ENCODE results near the gene SERPINB10. TPM values are rescaled to one million over a fixed set of nuclear protein-coding genes. Genes with fewer than 3 reads are reported as not detected.

SERPINB10 gene
- total RNA-seq, 1 experiment from 2014 or later = not detected

GRCh38 chr18:63924551-63924950 lies 16.8 kb downstream of the SERPINB10 start (continued):
- TF ChIP-seq POLR2AphosphoS5 (IDR thresholded peaks at IDR 0.05; ENCODE audit: low read depth, low read length) (no peak), CEBPB (IDR thresholded peaks at IDR 0.05; ENCODE audit: low read depth) (no peak), REST (IDR thresholded peaks at IDR 0.05; ENCODE audit: low read depth) (no peak), YY1 (IDR thresholded peaks at IDR 0.05; ENCODE audit: extremely low read depth, insufficient replicate concordance, low read depth, low read length) (no peak), SIN3A (IDR thresholded peaks at IDR 0.05; ENCODE audit: low read depth) (no peak)

GRCh38 chr18:63928331-63928730 lies 20.6 kb downstream of the SERPINB10 start:
- BruUV-seq (replicated peaks) = no TSS peak
- no peaks in the 10 kb centered on the region for H3K79me2 ChIP-seq (ENCODE audit: insufficient read depth, low read length)
- no peaks in the 10 kb centered on the region for H3K27me3 ChIP-seq (ENCODE audit: insufficient read depth, low read length)
- H3K9me3 ChIP-seq (ENCODE audit: control insufficient read depth in 1 of 2, insufficient read depth in 1 of 2, low read depth in 1 of 2, low read length in 2 of 2) = no peaks in the 10 kb centered on the region
- no peak overlapping the region for H2AFZ ChIP-seq (ENCODE audit: low read depth, low read length, poor library complexity, severe bottlenecking)
- H3K36me3 ChIP-seq (ENCODE audit: control insufficient read depth in 1 of 2, insufficient read depth in 2 of 2, low read length in 2 of 2) = no peaks in the 10 kb centered on the region
- H3K9ac ChIP-seq (ENCODE audit: low read length) = no peak overlapping the region
- intact Hi-C loops (cut with micrococcal nuclease) = no loop called here
- ATAC-seq = no peak
- CTCF ChIA-PET = no interaction called here
- H4K20me1 ChIP-seq (ENCODE audit: insufficient read depth) = no peaks in the 10 kb centered on the region
- RAD21 ChIA-PET (ENCODE audit: low non-redundant PET in 1 of 2, low total read pairs in 2 of 2, uncharacterized antibody in 2 of 2, unreplicated experiment in 2 of 2) = no interaction called here
- H3K27ac ChIP-seq (ENCODE audit: low read depth, low read length) = no peak overlapping the region
- POLR2A ChIA-PET = no interaction called here
- DNase-seq (ENCODE audit: low read depth, low spot score) = no peak
- H3K9me2 ChIP-seq (ENCODE audit: insufficient read depth) = no peaks in the 10 kb centered on the region
- H3K4me3 ChIP-seq (replicated peaks in 1 of 2; ENCODE audit: low read depth in 1 of 2, low read length in 2 of 2) = no peak overlapping the region
- no peak overlapping the region for H3K4me2 ChIP-seq (ENCODE audit: low read length)
- no peak for TF ChIP-seq EZH2 (IDR thresholded peaks at IDR 0.05)
- no peak for TF ChIP-seq ATF3 (IDR thresholded peaks at IDR 0.05)
- TF ChIP-seq SIN3A (IDR thresholded peaks at IDR 0.05; ENCODE audit: low read depth) = no peak
- TF ChIP-seq JUND (IDR thresholded peaks at IDR 0.05) = no peak
- TF ChIP-seq EZH2phosphoT487 (IDR thresholded peaks at IDR 0.05; ENCODE audit: borderline replicate concordance) = no peak
- no peak for TF ChIP-seq FOSL1 (IDR thresholded peaks at IDR 0.05; ENCODE audit: low read depth)
- no peak for TF ChIP-seq SRF (IDR thresholded peaks at IDR 0.05; ENCODE audit: low read depth)
- TF ChIP-seq REST (IDR thresholded peaks at IDR 0.05; ENCODE audit: low read depth) = no peak
- no peak for TF ChIP-seq ZNF274 (IDR thresholded peaks at IDR 0.05; ENCODE audit: low read depth, low read length)
- TF ChIP-seq ZFX (IDR thresholded peaks at IDR 0.05) = no peak
- TF ChIP-seq CBX3 (IDR thresholded peaks at IDR 0.05; ENCODE audit: low read depth) = no peak
- no peak for TF ChIP-seq EGR1 (IDR thresholded peaks at IDR 0.05; ENCODE audit: low read depth)
- no peaks in the 10 kb centered on the region for H3K4me1 ChIP-seq (ENCODE audit: control insufficient read depth in 1 of 2, insufficient read depth in 2 of 2, low read length in 2 of 2)
